HG02610 (cell line): Measurements from ENCODE around the gene CENPF.
"Not testable (repeated sequence)": the region's sequence is repeated elsewhere in the genome, so short reads cannot be mapped to it uniquely, and the experiment has no call there.

Experiments used
- ATAC-seq: cut with Tn5 transposase; IDR thresholded peaks from one replicate; pipeline ENCODE4 v1.9.1; 2021; ENCODE audit warnings: mild to moderate bottlenecking, moderate library complexity; ENCODE audit not compliant: unreplicated experiment

CENPF gene, protein sequence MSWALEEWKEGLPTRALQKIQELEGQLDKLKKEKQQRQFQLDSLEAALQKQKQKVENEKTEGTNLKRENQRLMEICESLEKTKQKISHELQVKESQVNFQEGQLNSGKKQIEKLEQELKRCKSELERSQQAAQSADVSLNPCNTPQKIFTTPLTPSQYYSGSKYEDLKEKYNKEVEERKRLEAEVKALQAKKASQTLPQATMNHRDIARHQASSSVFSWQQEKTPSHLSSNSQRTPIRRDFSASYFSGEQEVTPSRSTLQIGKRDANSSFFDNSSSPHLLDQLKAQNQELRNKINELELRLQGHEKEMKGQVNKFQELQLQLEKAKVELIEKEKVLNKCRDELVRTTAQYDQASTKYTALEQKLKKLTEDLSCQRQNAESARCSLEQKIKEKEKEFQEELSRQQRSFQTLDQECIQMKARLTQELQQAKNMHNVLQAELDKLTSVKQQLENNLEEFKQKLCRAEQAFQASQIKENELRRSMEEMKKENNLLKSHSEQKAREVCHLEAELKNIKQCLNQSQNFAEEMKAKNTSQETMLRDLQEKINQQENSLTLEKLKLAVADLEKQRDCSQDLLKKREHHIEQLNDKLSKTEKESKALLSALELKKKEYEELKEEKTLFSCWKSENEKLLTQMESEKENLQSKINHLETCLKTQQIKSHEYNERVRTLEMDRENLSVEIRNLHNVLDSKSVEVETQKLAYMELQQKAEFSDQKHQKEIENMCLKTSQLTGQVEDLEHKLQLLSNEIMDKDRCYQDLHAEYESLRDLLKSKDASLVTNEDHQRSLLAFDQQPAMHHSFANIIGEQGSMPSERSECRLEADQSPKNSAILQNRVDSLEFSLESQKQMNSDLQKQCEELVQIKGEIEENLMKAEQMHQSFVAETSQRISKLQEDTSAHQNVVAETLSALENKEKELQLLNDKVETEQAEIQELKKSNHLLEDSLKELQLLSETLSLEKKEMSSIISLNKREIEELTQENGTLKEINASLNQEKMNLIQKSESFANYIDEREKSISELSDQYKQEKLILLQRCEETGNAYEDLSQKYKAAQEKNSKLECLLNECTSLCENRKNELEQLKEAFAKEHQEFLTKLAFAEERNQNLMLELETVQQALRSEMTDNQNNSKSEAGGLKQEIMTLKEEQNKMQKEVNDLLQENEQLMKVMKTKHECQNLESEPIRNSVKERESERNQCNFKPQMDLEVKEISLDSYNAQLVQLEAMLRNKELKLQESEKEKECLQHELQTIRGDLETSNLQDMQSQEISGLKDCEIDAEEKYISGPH (N-terminal part only)

DNA sequence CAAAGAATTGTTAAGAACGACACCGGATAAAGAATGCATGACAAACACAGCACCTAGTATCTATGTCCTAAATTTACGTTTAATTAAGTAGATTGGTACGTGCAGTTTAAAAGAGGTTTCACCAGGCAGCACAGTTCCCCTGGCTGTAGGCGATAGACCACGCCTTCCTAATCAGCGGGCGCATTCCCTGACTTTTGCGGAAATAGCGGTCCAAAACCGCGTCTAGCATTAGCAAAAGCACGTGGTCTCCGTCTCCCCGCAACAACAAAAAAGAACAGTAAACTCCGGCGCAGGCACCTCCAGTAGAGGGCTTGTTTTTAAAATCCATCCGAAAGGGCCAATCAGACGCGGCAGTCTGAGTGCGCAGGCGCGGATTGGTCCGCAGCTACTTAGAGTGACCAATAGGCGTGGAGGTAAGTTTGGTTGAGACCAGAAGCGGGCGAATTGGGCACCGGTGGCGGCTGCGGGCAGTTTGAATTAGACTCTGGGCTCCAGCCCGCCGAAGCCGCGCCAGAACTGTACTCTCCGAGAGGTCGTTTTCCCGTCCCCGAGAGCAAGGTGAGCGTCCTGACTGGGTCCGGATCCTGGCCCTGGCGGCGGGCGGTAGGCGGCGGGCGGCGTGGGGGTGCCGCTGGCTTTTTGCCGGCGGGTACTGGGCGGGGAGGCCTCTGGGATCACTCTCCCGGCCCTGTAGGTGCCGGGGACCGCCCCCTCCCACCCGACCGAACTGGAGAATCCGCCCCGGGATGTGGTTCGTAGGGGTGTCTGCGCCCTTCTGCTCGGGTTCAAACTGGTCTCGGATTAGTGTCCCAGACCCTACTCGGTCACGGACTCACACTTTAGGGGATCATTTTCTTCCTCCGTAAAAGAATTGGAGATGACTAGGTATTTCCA lies at the start of gene CENPF:
Gene CENPF, plus strand, starts transcription at position 432 of the 894 bp plus-strand sequence. CDS start 10,560 bp downstream, outside the sequence.
- ATAC-seq, result peak; percentile 99

DNA sequence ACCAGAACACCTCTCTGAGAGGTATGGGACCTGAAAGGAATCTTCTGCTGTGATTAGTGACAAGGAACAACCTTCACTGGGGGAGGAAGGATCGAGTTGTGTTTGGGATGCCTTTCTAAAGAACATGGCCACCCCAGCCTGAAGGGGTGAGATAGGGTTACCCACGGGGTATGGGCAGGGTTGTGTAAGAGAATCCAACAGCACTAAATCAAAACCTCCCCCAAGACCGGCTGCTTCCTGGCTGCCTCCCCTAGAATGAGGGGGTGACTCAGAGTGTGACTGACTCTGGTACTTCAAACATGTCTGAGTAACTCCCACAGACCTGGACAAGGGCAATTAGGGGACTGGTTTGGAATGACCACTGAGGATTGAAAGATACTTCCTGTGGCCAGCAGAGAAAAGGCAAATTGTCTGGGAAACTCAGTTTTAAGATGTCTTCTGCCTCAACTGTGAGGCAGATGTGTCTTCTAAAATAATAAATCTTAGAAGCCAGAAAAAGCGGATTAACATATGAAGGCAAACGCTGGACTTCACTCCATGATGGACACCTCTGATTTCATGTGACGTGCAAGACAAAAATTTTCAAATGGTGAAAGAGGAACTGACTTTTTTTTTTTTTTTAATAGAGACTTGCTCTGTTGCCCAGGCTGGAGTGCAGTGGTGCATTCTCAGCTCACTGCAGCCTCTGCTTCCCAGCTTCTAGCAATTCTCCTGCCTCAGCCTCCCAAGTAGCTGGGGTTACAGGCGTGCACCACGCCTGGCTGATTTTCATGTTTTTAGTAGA lies 44.9 kb upstream of the CENPF start:
- ATAC-seq, result no peak

DNA sequence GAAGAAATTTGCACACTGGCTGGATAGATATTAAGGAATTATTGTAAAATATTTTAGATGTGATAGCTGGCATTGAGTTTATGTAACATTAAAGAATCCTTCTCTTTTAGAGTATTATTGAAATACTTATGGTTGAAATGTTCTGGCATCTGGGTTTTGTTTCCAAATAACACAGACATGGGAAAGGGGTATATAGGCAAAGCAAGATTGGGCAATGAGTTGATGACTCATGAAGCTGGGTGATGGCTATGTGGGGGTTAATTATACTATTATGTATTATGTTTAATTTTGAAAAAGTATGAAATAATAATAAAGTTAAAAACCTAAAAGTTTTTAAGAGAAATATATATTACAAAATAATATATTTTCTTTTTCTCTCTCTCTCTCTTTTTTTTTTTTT lies 39.1 kb upstream of the CENPF start:
- no peak for ATAC-seq

DNA sequence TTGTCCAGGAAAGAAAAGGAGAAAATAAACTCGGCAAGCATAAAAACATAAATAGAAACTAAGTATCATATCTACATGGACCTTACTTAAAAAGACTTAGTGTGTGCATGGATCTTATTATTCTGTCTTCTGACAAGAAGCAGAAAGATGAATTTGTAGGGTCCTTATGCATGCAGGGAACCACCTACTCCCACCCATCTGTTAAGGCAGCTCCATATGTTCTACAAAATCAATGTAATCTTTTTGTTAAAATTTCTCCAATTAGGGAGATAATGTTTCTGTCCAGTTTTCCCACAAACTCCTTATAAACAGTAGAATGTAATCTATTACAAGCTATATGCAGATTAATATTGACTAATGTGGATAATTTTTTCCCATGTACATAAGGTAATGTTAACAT lies 37.7 kb upstream of the CENPF start:
- no peak for ATAC-seq

DNA sequence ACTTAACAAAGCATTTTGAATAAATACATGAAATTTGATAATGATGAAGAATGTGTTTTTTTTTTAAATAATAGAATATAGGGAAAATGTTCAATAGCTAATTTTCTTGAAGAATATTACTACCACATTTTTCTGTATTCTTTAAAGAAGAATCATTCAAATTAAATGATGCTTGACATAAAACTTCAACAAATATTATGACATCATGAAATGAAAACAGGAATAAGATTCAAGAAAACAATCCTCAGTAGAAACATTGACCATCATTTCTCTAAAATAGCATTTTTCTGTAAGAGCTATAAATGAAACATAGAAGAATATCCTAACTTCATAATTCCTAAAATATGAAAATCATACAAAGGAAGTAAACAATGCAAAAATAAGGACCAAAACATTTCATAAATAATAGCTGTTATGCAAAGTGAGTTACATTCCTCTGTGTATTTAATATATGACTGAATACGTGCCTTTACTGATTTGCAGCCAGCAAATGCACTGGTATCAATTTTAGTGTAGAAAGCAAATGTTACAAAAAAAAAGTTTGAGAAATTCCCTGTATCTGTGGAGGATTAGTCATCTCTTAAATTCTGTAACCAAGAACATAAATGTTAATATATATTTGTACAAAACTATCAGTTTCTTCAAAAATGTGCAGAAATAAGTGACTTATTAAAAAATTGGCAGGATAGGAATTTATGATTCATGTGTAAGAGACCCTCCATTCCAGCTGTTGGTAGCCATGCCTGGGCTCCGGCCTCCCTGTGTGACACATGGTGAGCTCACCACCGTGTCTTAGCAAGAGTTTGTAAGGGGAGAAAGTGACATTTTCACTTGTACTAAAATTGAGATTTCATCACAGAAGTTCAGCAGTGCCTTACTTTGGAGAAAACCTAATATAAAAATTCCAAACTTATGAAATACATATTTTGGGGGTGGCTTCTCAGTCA lies 36.6 kb upstream of the CENPF start:
- ATAC-seq, result peak; percentile 68

DNA sequence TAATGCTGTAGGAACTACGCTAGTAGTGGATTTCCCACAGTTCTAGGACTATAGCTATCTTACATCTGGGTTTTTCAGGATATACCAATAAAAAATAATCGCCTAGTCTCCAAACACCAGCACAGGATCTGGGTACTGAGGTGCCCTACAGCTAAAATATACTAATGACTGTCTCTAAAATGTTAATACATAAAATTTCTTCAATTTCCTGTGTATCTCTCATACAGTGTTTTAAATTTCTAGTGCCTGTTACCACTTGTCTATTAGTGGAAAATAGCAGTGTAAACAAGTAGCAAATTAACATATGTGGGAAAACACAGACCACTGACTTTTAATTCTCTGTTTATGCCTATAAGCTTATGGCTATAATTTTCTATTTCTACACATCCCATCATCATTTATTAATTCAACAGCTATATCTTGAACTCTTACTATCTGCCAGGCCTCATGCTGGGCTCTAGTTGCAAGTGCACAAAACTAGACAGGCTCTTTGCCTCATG lies 35.5 kb upstream of the CENPF start:
- ATAC-seq, result no peak

DNA sequence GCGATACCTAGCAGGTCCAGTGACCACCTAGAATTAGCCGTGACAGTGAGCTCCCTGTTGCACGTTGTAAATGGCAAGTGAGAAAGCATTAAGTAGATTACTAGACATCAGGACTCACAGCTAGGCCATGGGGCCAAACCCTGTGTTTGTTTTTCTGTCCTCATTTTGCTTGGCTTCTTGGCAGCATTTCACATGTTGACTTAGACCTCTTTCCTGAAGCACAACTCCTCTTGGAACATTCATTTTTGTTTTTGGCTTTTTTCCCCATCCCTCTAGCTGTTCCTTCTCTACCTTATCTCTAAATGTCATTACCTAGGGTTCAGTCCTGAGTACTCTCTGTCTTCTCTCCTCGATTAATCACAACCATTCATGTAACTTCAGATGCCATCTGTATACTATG lies 34.7 kb upstream of the CENPF start:
- ATAC-seq, result no peak

DNA sequence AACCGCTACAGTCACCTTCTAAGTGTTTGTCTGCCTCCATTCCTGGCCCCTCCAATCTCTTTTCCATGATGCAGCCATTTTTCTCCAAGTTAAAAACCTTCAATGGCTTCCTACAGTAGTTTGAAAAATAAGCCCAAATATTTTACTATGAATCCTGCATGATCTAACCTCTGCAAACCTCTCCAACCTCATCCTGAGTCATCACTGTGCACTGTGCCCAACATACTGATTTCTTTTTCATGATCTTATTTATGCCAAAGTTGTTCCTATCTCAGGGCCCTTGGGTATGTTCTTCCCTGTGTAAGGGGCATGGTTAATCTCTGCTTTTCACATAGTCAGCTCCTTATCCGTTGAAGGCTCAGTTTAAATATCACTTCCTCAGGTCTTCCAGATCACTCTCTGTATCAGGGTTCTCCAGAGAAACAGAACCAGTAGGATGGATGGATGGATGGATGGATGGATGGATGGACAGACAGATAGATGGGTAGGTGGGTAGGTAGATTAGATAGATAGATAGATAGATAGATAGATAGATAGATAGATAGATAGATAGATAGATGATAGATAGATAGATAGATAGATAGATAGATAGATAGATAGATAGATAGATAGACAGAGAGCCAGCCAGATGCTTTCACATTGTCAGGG lies 33.5 kb upstream of the CENPF start:
- ATAC-seq, result no peak

DNA sequence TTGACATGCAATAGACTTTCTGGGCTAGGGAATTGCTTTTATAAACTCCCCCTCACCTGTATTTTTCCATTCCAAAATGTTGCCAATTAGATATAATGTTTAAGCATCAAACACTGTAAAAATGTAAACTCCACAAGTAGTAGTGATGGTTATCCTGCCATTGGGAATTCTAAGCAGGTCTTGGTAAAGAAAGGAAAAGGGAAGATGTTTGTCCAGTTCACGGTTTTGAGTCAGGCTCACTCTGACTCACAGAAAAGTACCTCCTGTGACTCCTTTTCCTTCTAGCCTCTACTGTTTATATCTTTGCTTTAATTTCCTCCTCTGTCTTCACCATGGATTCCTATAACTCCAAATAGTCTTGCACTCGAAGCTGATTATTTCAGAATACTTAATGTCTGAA lies 32.6 kb upstream of the CENPF start:
- no peak for ATAC-seq

DNA sequence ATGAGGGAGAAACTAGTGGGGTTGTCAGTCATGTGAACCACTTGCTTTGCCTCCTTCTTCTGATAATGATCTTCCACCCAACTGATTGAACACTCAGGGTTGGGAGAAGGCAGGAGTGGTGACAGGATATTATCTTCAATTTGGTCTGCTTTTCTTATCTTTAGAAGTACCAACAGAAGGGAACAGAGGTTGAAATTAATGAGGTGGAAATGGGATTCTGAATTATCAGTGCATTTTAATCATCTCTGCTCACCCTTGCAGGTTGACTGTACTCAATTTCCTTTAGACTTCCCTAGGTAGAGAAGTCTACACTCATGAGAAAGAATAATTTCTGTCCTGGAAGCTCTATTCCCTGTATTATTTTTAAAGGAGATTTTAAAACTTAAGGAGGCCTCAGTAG lies 31.7 kb upstream of the CENPF start:
- ATAC-seq, result no peak

DNA sequence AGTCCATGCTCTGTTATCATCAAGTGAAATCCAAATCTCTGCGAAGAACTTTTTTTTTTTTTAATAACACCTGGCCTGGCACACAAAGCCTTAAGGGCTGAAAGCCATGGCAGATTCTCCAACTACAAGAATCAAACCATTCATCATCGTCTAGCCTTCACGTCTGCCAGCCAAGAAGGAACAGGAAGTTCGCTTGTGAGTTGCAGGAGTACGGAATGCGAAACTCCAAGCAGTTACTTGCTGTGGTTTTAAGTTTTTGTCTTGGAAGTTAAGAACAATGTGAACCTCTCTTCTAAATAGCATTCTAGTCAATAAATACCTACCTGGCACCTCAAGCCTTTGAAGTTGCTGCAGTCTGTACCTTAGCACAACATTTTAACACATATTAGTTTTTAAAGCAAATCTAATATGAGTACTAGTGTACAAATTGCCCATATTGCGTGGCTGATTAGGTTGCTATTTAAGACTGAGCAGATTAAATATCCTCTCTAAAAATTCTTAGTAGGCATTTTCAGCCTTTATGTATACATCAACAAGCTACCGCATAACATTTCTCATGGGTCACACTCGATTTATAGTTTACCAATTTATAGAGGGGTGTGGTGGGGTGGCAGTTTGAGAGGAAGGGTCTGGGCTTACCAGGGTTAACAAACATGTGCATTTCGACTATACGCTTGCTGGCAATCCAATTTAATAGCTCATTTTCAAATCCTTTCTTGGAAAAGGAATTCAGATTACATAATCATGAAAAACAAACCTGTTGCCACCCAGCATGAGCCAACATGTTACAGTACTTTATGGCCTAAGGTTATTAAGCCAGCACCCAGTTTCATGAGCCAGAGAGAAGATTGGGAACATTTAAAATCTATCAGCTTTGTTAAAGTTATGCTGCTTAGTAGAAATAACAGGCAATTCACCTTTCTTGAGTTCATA lies 29.3 kb upstream of the CENPF start:
- no peak for ATAC-seq

DNA sequence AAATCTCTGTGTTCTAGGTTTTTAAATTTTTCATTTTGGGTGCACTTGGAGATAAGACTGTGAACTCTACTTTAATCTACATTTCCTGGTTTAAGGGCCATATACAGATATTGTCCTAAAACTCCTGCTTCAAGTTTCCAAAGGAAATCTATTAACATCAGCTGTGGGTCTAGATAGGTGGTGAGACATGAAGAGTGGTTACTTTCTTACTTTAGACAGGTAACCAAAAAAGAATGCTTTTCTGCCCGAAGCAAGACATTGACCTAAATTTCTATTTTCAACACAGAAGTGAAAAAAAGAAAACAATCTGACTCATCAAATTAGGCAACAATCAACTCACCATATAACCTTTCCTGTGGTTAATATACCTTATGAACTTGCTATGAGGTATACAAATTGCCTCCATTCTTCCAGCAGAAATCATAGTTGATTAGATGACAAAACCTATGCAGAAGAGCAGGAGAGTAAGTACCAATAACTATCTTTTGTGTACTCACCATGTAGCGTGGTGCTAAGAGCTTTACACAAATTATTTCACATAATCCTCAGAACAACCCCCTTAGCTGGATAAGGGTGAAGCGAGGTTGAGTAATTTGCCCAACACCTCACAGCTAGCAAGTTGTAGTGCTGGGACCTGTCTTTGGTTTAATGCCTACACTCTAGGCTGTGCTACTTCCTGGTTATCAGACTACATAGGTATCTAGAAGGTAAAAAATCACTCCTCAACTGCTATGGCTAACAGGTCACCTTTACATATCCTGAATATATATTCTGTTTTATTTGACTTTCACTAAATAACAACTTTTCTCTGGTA lies 28.2 kb upstream of the CENPF start:
- ATAC-seq, result no peak

DNA sequence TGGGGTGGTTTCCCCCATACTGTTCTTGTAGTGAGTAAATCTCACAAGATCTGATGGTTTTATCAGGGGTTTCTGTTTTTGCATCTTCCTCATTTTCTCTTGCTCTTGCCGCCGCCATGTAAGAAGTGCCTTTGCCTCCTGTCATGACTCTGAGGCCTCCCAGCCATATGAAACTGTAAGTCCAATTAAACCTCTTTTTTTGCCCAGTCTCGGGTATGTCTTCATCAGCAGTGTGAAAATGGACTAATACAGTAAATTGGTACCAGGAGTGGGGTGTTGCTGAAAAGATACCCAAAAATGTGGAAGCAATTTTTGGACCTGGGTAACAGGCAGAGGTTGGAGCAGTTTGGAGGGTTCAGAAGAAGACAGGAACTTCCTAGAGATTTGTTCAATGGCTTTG lies 26.9 kb upstream of the CENPF start:
- ATAC-seq, result not testable (repeated sequence)

DNA sequence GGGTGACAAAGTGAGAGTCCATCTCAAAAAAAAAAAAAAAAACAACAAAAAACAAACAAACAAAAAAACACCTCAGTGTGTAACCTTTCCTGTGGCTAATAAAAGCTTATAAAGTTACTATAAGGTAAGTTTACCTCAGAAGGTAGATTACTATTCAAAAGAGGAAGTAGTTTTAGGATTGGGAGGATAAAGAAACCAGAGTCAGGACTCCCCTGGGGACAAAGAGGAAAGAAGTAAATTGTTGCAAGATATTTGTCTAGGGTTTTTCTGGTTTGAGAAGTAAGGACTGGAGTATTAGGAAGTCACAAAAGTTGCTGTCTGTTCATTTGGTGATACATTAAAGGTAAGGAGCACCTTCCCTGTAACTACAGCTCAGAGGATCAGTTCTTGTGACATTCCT lies 23.8 kb upstream of the CENPF start:
- no peak for ATAC-seq

DNA sequence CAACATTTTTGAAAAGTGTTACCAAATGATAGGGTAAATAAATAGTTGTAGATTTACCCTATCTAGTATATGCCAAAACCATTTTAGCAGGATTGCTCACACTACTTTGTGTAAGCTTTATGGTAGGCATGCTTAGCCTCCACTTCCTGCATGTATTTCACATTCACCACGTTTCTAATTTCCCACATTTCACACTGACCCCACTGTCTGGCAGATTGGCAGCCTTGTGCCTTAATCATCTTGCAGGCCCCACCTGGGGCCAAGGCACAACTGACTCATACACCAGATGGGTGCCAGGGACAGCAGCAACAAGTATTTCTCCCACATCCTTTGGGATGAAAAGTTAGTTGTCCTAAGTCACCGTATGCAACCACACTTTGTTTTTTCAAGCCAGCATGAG lies 21.2 kb upstream of the CENPF start:
- ATAC-seq, result no peak
